CD4-positive, alpha-beta T cell (primary cell): ENCODE measurements around the gene TMEM201. TPM values are rescaled to one million over a fixed set of nuclear protein-coding genes. Genes with fewer than 3 reads are reported as not detected.

Experiments
- ATAC-seq: fragments of 200-7000 bp; cut with Tn5 transposase; one replicate; pipeline ENCODE4 v1.10.0; 2022; ENCODE audit warnings: mild to moderate bottlenecking; ENCODE audit not compliant: poor library complexity
- CTCF ChIA-PET: fragments of 350-600 bp; sonication (Branson Sonifier 250); formaldehyde crosslinking; loops from one replicate; lab custom pipeline; 2021; ENCODE audit warnings: antibody characterized with exemption, inconsistent platforms; lab: Charles Lee
- POLR2A ChIA-PET: fragments of 350-600 bp; sonication (Branson Sonifier 250); formaldehyde crosslinking; loops from one replicate; lab custom pipeline; 2021; ENCODE audit warnings: antibody characterized with exemption, inconsistent platforms; lab: Charles Lee
- DNase-seq, 14 experiments: peaks; one replicate each; pipeline ENCODE4 v3.0.0-alpha.2; 2013 to 2020; ENCODE audit warnings: mixed read lengths in 2 of 14
- H3K27ac ChIP-seq, 2 donors: one replicate each; pipeline versions ENCODE4 v1.5.1 to v1.7.0; 2013; ENCODE audit warnings: low read length in 2 of 2, low read depth in 1 of 2, mild to moderate bottlenecking in 1 of 2
- H3K27me3 ChIP-seq, 2 experiments: 1 replicate in 1 of 2; 2 replicates in 1 of 2; pipeline versions ENCODE4 v1.6.1 to v1.7.0; 2013; ENCODE audit warnings: low read length in 2 of 2, control low read depth in 1 of 2, mild to moderate bottlenecking in 1 of 2, moderate library complexity in 1 of 2; ENCODE audit not compliant: insufficient read depth in 2 of 2, control insufficient read depth in 1 of 2
- H3K36me3 ChIP-seq: one replicate; pipeline ENCODE4 v1.6.1; 2013; ENCODE audit warnings: low read length, control low read depth; ENCODE audit not compliant: insufficient read depth
- H3K4me1 ChIP-seq: one replicate; pipeline ENCODE4 v1.6.1; 2013; ENCODE audit warnings: low read length, control low read depth; ENCODE audit not compliant: insufficient read depth
- H3K4me3 ChIP-seq: one replicate; pipeline ENCODE4 v1.5.1; 2013; ENCODE audit warnings: mild to moderate bottlenecking, low read length, moderate library complexity
- H3K9me3 ChIP-seq, 2 experiments: 1 replicate in 1 of 2; 2 replicates in 1 of 2; pipeline versions ENCODE4 v1.6.1 to v1.7.0; 2013; ENCODE audit warnings: low read length in 2 of 2, mild to moderate bottlenecking in 2 of 2, control low read depth in 1 of 2, moderate library complexity in 1 of 2; ENCODE audit not compliant: control insufficient read depth in 1 of 2, insufficient read depth in 1 of 2
- H3K27ac Mint-ChIP-seq: one replicate; pipeline ENCODE4 v1.8.0; 2020; ENCODE audit warnings: mixed read lengths
- H3K27me3 Mint-ChIP-seq: one replicate; pipeline ENCODE4 v1.8.0; 2021; ENCODE audit warnings: mixed read lengths
- H3K36me3 Mint-ChIP-seq: one replicate; pipeline ENCODE4 v1.8.0; 2021; ENCODE audit warnings: low read depth, mixed read lengths
- H3K4me1 Mint-ChIP-seq: one replicate; pipeline ENCODE4 v1.8.0; 2021; ENCODE audit warnings: low read depth, mixed read lengths
- H3K4me3 Mint-ChIP-seq: one replicate; pipeline ENCODE4 v1.8.0; 2020; ENCODE audit warnings: mild to moderate bottlenecking, mixed read lengths
- H3K9me3 Mint-ChIP-seq: one replicate; pipeline ENCODE4 v1.8.0; 2020; ENCODE audit warnings: mixed read lengths
- intact Hi-C, 2 experiments: fragments of 100-400 bp; cut with DNase I in 1 of 2; cut with micrococcal nuclease in 1 of 2; formaldehyde crosslinking; loops; one replicate each; pipeline versions ENCODE4 v1.15.1 to v1.9.0; 2023 to 2025; cut with DNase I, micrococcal nuclease
- total RNA-seq, 174 experiments: library from RNA in 2 of 174; stranded (reverse) in 2 of 174; gene quantifications; one replicate each; pipeline ENCODE4 v1.2.3 and lab custom pipeline; 2021 to 2026
- TF ChIP-seq, protein P1 (sequence below): fragments of 200-600 bp; IDR thresholded peaks from one replicate; pipeline ENCODE4 v1.8.0; 2022; ENCODE audit warnings: antibody characterized with exemption, mild to moderate bottlenecking

Gene TMEM201
- total RNA-seq, 2 experiments from 2014 or later, result 9.1 to 9.2 TPM

DNA sequence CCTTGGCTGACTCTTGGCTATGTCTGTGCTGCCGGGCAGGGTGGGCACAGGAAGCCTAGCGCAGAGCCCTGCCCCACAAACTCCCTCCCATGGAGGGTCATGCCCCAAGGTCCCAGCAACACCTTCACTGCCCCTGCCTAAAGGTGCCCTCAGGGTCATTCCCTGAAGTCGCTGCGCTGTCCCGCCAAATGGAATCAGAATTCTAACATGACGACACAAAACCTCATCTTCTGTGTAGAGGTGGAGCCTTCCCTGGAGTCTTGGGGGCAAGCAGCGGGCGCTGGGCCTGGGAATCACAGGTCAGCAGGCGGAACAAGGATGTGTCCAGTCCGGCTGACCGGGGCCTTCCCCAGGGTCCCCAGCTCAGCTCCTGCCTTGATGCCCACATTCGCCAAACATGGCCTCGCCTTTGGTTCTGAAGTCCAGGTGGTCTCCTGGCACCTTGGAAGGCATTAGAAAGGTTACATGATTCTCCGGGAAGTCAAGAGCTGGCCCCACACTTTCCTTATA is 17.3 kb downstream of the TMEM201 start:
- H3K4me3 Mint-ChIP-seq, result no peak overlapping the region
- ATAC-seq (no peak), DNase-seq (no peak)
- H3K27ac Mint-ChIP-seq, result no peak overlapping the region
- H3K4me1 Mint-ChIP-seq, result no peaks in the 10 kb centered on the region
- intact Hi-C loops, result no loop called here
- TF ChIP-seq, protein P1, sequence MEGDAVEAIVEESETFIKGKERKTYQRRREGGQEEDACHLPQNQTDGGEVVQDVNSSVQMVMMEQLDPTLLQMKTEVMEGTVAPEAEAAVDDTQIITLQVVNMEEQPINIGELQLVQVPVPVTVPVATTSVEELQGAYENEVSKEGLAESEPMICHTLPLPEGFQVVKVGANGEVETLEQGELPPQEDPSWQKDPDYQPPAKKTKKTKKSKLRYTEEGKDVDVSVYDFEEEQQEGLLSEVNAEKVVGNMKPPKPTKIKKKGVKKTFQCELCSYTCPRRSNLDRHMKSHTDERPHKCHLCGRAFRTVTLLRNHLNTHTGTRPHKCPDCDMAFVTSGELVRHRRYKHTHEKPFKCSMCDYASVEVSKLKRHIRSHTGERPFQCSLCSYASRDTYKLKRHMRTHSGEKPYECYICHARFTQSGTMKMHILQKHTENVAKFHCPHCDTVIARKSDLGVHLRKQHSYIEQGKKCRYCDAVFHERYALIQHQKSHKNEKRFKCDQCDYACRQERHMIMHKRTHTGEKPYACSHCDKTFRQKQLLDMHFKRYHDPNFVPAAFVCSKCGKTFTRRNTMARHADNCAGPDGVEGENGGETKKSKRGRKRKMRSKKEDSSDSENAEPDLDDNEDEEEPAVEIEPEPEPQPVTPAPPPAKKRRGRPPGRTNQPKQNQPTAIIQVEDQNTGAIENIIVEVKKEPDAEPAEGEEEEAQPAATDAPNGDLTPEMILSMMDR, result no peak
- Histone ChIP-seq H3K36me3 (peaks cover 8% of the 10 kb centered on the region), H3K27me3 (no peaks in the 10 kb centered on the region), H3K4me3 (no peak overlapping the region), H3K4me1 (no peaks in the 10 kb centered on the region), H3K9me3 (no peaks in the 10 kb centered on the region), H3K27ac (no peak overlapping the region)
- no peaks in the 10 kb centered on the region for H3K9me3 Mint-ChIP-seq
- ChIA-PET CTCF (interaction anchor here (0.9 kb wide), 1 partner anchor 12 kb away, joined by 3 read pairs; no protein-coding TSS in a partner anchor), POLR2A (no interaction called here)
- H3K27me3 Mint-ChIP-seq, result no peaks in the 10 kb centered on the region
- H3K36me3 Mint-ChIP-seq, result peaks cover 10% of the 10 kb centered on the region

DNA sequence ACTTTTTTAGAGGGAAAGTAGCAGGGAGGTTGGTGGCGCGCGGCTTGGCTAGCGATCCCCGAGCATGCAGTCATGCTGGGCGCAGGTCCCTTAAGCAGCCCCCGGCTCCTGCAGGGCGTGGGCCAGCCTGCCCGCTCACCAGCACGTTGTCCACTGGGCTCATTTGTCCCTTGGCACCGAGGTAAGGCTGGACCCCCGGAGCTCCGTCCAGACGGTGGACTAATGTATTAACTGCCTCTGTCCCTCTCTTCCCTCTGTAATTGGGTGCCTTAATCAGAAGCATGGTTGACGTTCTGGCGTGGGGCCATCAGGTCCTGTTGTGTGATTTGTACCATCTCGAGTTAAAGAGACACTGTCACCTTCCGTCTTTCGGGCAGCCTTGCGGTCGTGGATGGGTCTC is 17.7 kb downstream of the TMEM201 start:
- TF ChIP-seq, protein P1, result no peak
- no peak overlapping the region for H3K4me3 Mint-ChIP-seq
- H3K27me3 Mint-ChIP-seq, result no peaks in the 10 kb centered on the region
- intact Hi-C loops, result no loop called here
- Histone ChIP-seq H3K4me3 (no peak overlapping the region), H3K9me3 (no peaks in the 10 kb centered on the region), H3K36me3 (peaks cover 6% of the 10 kb centered on the region), H3K27ac (no peak overlapping the region), H3K4me1 (no peaks in the 10 kb centered on the region), H3K27me3 (no peaks in the 10 kb centered on the region)
- ATAC-seq, result no peak
- DNase-seq, result no peak
- H3K36me3 Mint-ChIP-seq, result peaks cover 10% of the 10 kb centered on the region
- CTCF ChIA-PET, result no interaction called here
- no peaks in the 10 kb centered on the region for H3K4me1 Mint-ChIP-seq
- POLR2A ChIA-PET, result no interaction called here
- no peak overlapping the region for H3K27ac Mint-ChIP-seq
- H3K9me3 Mint-ChIP-seq, result no peaks in the 10 kb centered on the region

- Histone ChIP-seq H3K27ac (no peak overlapping the region), H3K36me3 (peaks cover 8% of the 10 kb centered on the region), H3K4me1 (no peaks in the 10 kb centered on the region), H3K4me3 (no peak overlapping the region), H3K9me3 (no peaks in the 10 kb centered on the region), H3K27me3 (no peaks in the 10 kb centered on the region)
- intact Hi-C loops, result no loop called here
- TF ChIP-seq, protein P1, result no peak
- H3K36me3 Mint-ChIP-seq, result peaks cover 10% of the 10 kb centered on the region
- no peak overlapping the region for H3K27ac Mint-ChIP-seq
- POLR2A ChIA-PET, result no interaction called here
- DNase-seq, result no peak
- CTCF ChIA-PET, result no interaction called here
- no peaks in the 10 kb centered on the region for H3K4me1 Mint-ChIP-seq
- H3K27me3 Mint-ChIP-seq, result no peaks in the 10 kb centered on the region
- no peak overlapping the region for H3K4me3 Mint-ChIP-seq
- H3K9me3 Mint-ChIP-seq, result no peaks in the 10 kb centered on the region
- ATAC-seq, result no peak
Measured at GRCh38 chr1:9606948-9607347, 18.2 kb downstream of the TMEM201 start.
